Measurements from ENCODE around the gene NEK9. TPM values are rescaled to one million over a fixed set of nuclear protein-coding genes. Genes with fewer than 3 reads are reported as not detected.

The NEK9 gene
- total RNA-seq, 1 experiment from 2014 or later = 56.5 TPM

DNA sequence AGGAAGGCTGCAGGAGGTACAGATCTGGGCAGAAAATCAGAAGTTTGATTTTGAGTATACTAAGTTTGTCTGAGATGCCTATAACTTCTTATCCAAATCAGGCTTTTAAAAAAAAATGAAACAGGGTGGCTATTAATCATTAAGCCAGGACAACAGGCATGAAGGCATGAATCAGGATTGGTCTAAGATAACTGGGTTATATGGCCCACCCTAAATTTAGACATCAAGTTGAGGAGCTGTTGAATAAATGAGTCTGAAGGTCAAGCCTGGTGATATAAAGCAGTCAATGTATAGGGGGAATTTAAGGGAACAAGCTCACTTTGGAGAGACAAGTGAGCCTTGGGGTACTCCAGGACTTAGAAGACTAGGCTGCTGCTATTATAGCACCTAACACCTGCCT is 28.6 kb downstream of the NEK9 start:
- H3K4me3 Mint-ChIP-seq = no peak overlapping the region
- no peaks in the 10 kb centered on the region for H3K27me3 ChIP-seq (ENCODE audit: insufficient read depth, low read length)
- H3K4me1 ChIP-seq (ENCODE audit: insufficient read depth, low read length) = no peaks in the 10 kb centered on the region
- H4K8ac ChIP-seq (replicated peaks; ENCODE audit: insufficient read length, low read depth, low read length) = no peak overlapping the region
- no peak overlapping the region for H2BK20ac ChIP-seq (ENCODE audit: low read depth, low read length, poor library complexity, severe bottlenecking)
- no peak overlapping the region for H3K4ac ChIP-seq (ENCODE audit: low read depth, low read length)
- H2BK15ac ChIP-seq (ENCODE audit: low read depth, low read length) = no peak overlapping the region
- no peak overlapping the region for H3K27ac Mint-ChIP-seq
- H3K79me2 ChIP-seq (ENCODE audit: insufficient read depth, low read length) = no peaks in the 10 kb centered on the region
- no peak overlapping the region for H3K9ac ChIP-seq (ENCODE audit: extremely low read depth, insufficient read length, low read length)
- H3K79me1 ChIP-seq (ENCODE audit: insufficient read depth, low read depth, low read length, poor library complexity, severe bottlenecking) = no peaks in the 10 kb centered on the region
- H2BK120ac ChIP-seq (ENCODE audit: low read depth, low read length, poor library complexity, severe bottlenecking) = no peak overlapping the region
- no peak for DNase-seq
- H3K56ac ChIP-seq (ENCODE audit: insufficient read length, low read depth, low read length) = no peak overlapping the region
- H2AFZ ChIP-seq (ENCODE audit: low read length) = no peak overlapping the region
- no peaks in the 10 kb centered on the region for H3K27me3 Mint-ChIP-seq (ENCODE audit: low read depth)
- H3K4me1 Mint-ChIP-seq = no peaks in the 10 kb centered on the region
- no peaks in the 10 kb centered on the region for H3K9me3 ChIP-seq (ENCODE audit: control insufficient read depth, low read depth, low read length)
- no peak overlapping the region for H3K14ac ChIP-seq (ENCODE audit: insufficient read depth, low read length)
- no peaks in the 10 kb centered on the region for H3K9me3 Mint-ChIP-seq
- H3K27ac ChIP-seq (ENCODE audit: insufficient read length, low read depth, low read length) = no peak overlapping the region
- H3T11ph ChIP-seq (ENCODE audit: low read length) = no peak overlapping the region
- H3K18ac ChIP-seq (ENCODE audit: insufficient read length, low read depth, low read length) = no peak overlapping the region
- H4K91ac ChIP-seq (ENCODE audit: insufficient read length, low read depth, low read length) = no peak overlapping the region
- peaks cover 18 to 75% (median 72%) of the 10 kb centered on the region in 3 experiments; a peak in 6 of 7 replicates for H3K36me3 Mint-ChIP-seq (ENCODE audit: insufficient read depth in 1 of 3, low read depth in 3 of 3)
- no peak overlapping the region for H2BK5ac ChIP-seq (ENCODE audit: insufficient read length, low read length)
- H3K23me2 ChIP-seq (ENCODE audit: insufficient read length, low read depth, low read length, poor library complexity, severe bottlenecking) = no peaks in the 10 kb centered on the region
- TF ChIP-seq, protein P1, sequence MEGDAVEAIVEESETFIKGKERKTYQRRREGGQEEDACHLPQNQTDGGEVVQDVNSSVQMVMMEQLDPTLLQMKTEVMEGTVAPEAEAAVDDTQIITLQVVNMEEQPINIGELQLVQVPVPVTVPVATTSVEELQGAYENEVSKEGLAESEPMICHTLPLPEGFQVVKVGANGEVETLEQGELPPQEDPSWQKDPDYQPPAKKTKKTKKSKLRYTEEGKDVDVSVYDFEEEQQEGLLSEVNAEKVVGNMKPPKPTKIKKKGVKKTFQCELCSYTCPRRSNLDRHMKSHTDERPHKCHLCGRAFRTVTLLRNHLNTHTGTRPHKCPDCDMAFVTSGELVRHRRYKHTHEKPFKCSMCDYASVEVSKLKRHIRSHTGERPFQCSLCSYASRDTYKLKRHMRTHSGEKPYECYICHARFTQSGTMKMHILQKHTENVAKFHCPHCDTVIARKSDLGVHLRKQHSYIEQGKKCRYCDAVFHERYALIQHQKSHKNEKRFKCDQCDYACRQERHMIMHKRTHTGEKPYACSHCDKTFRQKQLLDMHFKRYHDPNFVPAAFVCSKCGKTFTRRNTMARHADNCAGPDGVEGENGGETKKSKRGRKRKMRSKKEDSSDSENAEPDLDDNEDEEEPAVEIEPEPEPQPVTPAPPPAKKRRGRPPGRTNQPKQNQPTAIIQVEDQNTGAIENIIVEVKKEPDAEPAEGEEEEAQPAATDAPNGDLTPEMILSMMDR (conservative IDR thresholded peaks at IDR 0.05) = no peak
- H3K4me2 ChIP-seq (ENCODE audit: insufficient read depth, insufficient read length, low read length) = no peak overlapping the region
- H4K20me1 ChIP-seq (ENCODE audit: control insufficient read depth, insufficient read depth, insufficient read length) = no peaks in the 10 kb centered on the region
- no peak overlapping the region for H2BK12ac ChIP-seq (ENCODE audit: insufficient read length, low read depth, low read length)
- no peak overlapping the region for H4K5ac ChIP-seq (ENCODE audit: insufficient read length, low read depth, low read length)
- H3K23ac ChIP-seq (ENCODE audit: insufficient read length, low read depth, low read length) = no peak overlapping the region
- H2AK5ac ChIP-seq (ENCODE audit: insufficient read length, low read length) = no peak overlapping the region
